ENCODE data around the gene MACROD2.

GRCh38 chr20:14726591-14726990 lies 731.3 kb downstream of the MACROD2 start:
- TF ChIP-seq YY1 (IDR thresholded peaks at IDR 0.05; ENCODE audit: insufficient read depth, insufficient read length) (no peak), ZNF274 (IDR thresholded peaks at IDR 0.05; ENCODE audit: low read depth, low read length) (no peak), SUZ12 (IDR thresholded peaks at IDR 0.05; ENCODE audit: extremely low read depth, insufficient read depth, insufficient read length) (no peak)
